K562 (cell line): ENCODE results near the gene C7orf25. TPM values are rescaled to one million over a fixed set of nuclear protein-coding genes. Genes with fewer than 3 reads are reported as not detected.

Experiments used
- ATF6 ChIP-seq: sonication (generic); formaldehyde crosslinking; IDR thresholded peaks from 2 replicates; pipeline ENCODE4 v1.4.0; 2020; ENCODE audit warnings: mild to moderate bottlenecking, missing genetic modification reagents
- ATF7 ChIP-seq: fragments of 450-650 bp; IDR thresholded peaks from 2 replicates; pipeline ENCODE4 v1.7.1; 2014; ENCODE audit warnings: mild to moderate bottlenecking, moderate library complexity
- CREB1 ChIP-seq, 2 experiments: sonication (generic) in 1 of 2; formaldehyde crosslinking in 1 of 2; IDR thresholded peaks; 2 replicates each; pipeline versions ENCODE4 v1.6.1 to v1.8.0; 2012 to 2022; ENCODE audit warnings: inconsistent platforms in 1 of 2, mild to moderate bottlenecking in 1 of 2, missing genetic modification reagents in 1 of 2, moderate library complexity in 1 of 2
- E2F8 ChIP-seq: fragments of 450-650 bp; IDR thresholded peaks from 2 replicates; pipeline ENCODE4 v1.7.1; 2018; ENCODE audit warnings: mild to moderate bottlenecking, low read depth; ENCODE audit not compliant: partially characterized antibody
- HNRNPL ChIP-seq: fragments of 200-400 bp; formaldehyde crosslinking; IDR thresholded peaks from 2 replicates; pipeline ENCODE4 v1.6.1; 2017; ENCODE audit warnings: low read depth, mild to moderate bottlenecking, low read length
- MAX ChIP-seq: sonication (generic); formaldehyde crosslinking; IDR thresholded peaks from 2 replicates; pipeline ENCODE4 v1.9.0; 2022; ENCODE audit warnings: mild to moderate bottlenecking, missing genetic modification reagents
- PCBP1 ChIP-seq: fragments of 200-400 bp; formaldehyde crosslinking; IDR thresholded peaks from 2 replicates; pipeline ENCODE4 v1.6.1; 2018; ENCODE audit warnings: mild to moderate bottlenecking, low read depth, low read length; ENCODE audit not compliant: poor library complexity, severe bottlenecking
- ZBTB40 ChIP-seq, 2 experiments: fragments of 450-650 bp in 1 of 2; sonication (generic) in 1 of 2; formaldehyde crosslinking in 1 of 2; IDR thresholded peaks; 2 replicates each; pipeline versions ENCODE4 v1.7.1 to v1.9.0; 2016 to 2022; ENCODE audit warnings: inconsistent platforms in 1 of 2, mild to moderate bottlenecking in 1 of 2, missing genetic modification reagents in 1 of 2
- ZNF589 ChIP-seq: fragments of 200-800 bp; sonication (Bioruptor generic); IDR thresholded peaks from 2 replicates; pipeline ENCODE4 v1.6.1; 2016; ENCODE audit warnings: low read depth, missing genetic modification characterization, missing compliant biosample characterization
- ZSCAN29 ChIP-seq: fragments of 450-650 bp; IDR thresholded peaks from 2 replicates; pipeline ENCODE4 v1.6.1; 2017
- polyA plus RNA-seq, 8 experiments: library from polyadenylated mRNA; depleted of rRNA in 4 of 8; stranded (reverse) in 5 of 8; unstranded in 3 of 8; fragments of >200 nt; fragmentation: Nextera tagmentation in 2 of 8; fragmentation: Illumina TruSeq in 1 of 8; extraction: Ambion mirVana in 2 of 8; extraction: Trizol in 1 of 8; gene quantifications; 2 replicates each; pipeline versions ENCODE4 v1.2.1 to v1.2.3, GENCODE V29; 2011 to 2014; ENCODE audit warnings: inconsistent platforms in 1 of 8, missing spikeins in 1 of 8
- total RNA-seq, 7 experiments: library from RNA; depleted of rRNA in 6 of 7; stranded (reverse); fragments of >200 nt in 6 of 7; fragmentation: Illumina TruSeq in 2 of 7; extraction: Trizol in 2 of 7; gene quantifications; 2 replicates each; pipeline versions ENCODE4 v1.2.1 to v1.2.3, GENCODE V29; 2011 to 2021; ENCODE audit warnings: low replicate concordance in 1 of 7

C7orf25 gene
- total and polyA plus RNA-seq, 9 of the 15 experiments (the other 6 are each of a cell fraction or from before 2014, with no cell fraction given): 1.2 to 4.7 (median 1.9) TPM

GRCh38 chr7:42911454-42912447 lies at the start of gene C7orf25 (continued):
- TF ChIP-seq ZBTB40 (IDR thresholded peaks at IDR 0.05): peak; percentile 87
- no peak for TF ChIP-seq ZBTB40 (CRISPR knock-in tag; IDR thresholded peaks at IDR 0.05)
- TF ChIP-seq HNRNPL: peak; percentile 24; the same call in 1 of the 2 replicates
- TF ChIP-seq CREB1 (IDR thresholded peaks at IDR 0.05): peak; percentile 86
- TF ChIP-seq CREB1 (CRISPR knock-in tag; IDR thresholded peaks at IDR 0.05): peak; percentile 87
- TF ChIP-seq ZNF589: 0 out of 2 replicates have a peak, but pooled peaks have one; percentile 68
- TF ChIP-seq ATF6: no peak; the same call in 1 of the 2 replicates
- TF ChIP-seq PCBP1: peak; percentile 86
- peak; percentile 92 for TF ChIP-seq MAX
- peak; percentile 42 for TF ChIP-seq E2F8
- TF ChIP-seq ATF7: peak; percentile 84
- TF ChIP-seq ZSCAN29: no peak
